Stimulated activated CD8-positive, alpha-beta memory T cell treated with anti-CD3 and anti-CD28 coated beads, Interleukin-15, amount 100 ng/mL, for 4 hours (primary cell): ENCODE results near the gene FAM83C.

ENCODE experiments used
- DNase-seq, 2 donors: peaks; one replicate each; pipeline ENCODE4 v3.0.0-alpha.2; 2020; ENCODE audit warnings: low read depth in 2 of 2

Gene FAM83C

GRCh38 chr20:35299780-35300179 lies 7.6 kb upstream of the FAM83C start:
- DNase-seq, result no peak

GRCh38 chr20:35298264-35298663 lies 6.0 kb upstream of the FAM83C start:
- DNase-seq, result no peak

GRCh38 chr20:35297740-35298139 lies 5.5 kb upstream of the FAM83C start:
- DNase-seq, result no peak

- no peak for DNase-seq
Measured at GRCh38 chr20:35297155-35297554, 4.9 kb upstream of the FAM83C start.

- no peak for DNase-seq
Measured at GRCh38 chr20:35296101-35296554, 3.9 kb upstream of the FAM83C start.

- no peak for DNase-seq
Measured at GRCh38 chr20:35295674-35296073, 3.4 kb upstream of the FAM83C start.

GRCh38 chr20:35295058-35295457 lies 2.8 kb upstream of the FAM83C start:
- DNase-seq, result no peak

GRCh38 chr20:35294293-35294685 lies 2.1 kb upstream of the FAM83C start:
- no peak for DNase-seq

- DNase-seq, result no peak
Measured at GRCh38 chr20:35293303-35294292, 1.4 kb upstream of the FAM83C start.

GRCh38 chr20:35292504-35293285 lies 470 bp upstream of the FAM83C start:
- no peak for DNase-seq

GRCh38 chr20:35290887-35291417 lies 1.3 kb downstream of the FAM83C start:
- no peak for DNase-seq

- no peak for DNase-seq
Measured at GRCh38 chr20:35290186-35290886, 1.9 kb downstream of the FAM83C start.

GRCh38 chr20:35288325-35289060 lies 3.7 kb downstream of the FAM83C start:
- DNase-seq, result no peak

GRCh38 chr20:35287509-35288324 lies 4.5 kb downstream of the FAM83C start:
- DNase-seq, result no peak

GRCh38 chr20:35286899-35287508 lies 5.2 kb downstream of the FAM83C start:
- DNase-seq, result no peak

GRCh38 chr20:35286077-35286898 lies 5.9 kb downstream of the FAM83C start:
- no peak for DNase-seq

- no peak for DNase-seq
Measured at GRCh38 chr20:35285806-35286076, 6.5 kb downstream of the FAM83C start.

GRCh38 chr20:35284992-35285805 lies 7.0 kb downstream of the FAM83C start:
- no peak for DNase-seq
